Transverse colon (tissue), 4 donors: ENCODE results near the gene CCDC177. TPM values are rescaled to one million over a fixed set of nuclear protein-coding genes. Genes with fewer than 3 reads are reported as not detected.

Source experiments
- DNase-seq: peaks from one replicate; pipeline ENCODE4 v3.0.0-alpha.2; 2019
- H3K27ac ChIP-seq, 4 donors: fragments of 200-600 bp; sonication (generic); 2 replicates each; pipeline ENCODE4 v1.5.1; 2016 to 2018; ENCODE audit warnings: inconsistent platforms in 4 of 4
- H3K27me3 ChIP-seq: fragments of 200-600 bp; sonication (generic); 2 replicates; pipeline ENCODE4 v1.5.1; 2017; ENCODE audit warnings: inconsistent platforms
- H3K36me3 ChIP-seq, 4 donors: fragments of 200-600 bp; sonication (generic); 2 replicates each; pipeline ENCODE4 v1.5.1; 2017 to 2019; ENCODE audit warnings: inconsistent platforms in 4 of 4
- H3K4me1 ChIP-seq, 4 donors: fragments of 200-600 bp; sonication (generic); 2 replicates each; pipeline ENCODE4 v1.5.1; 2017 to 2020; ENCODE audit warnings: inconsistent platforms in 4 of 4
- H3K4me3 ChIP-seq, 4 donors: fragments of 200-600 bp; sonication (generic); 1 replicate in 1 of 4; 2 replicates in 3 of 4; pipeline versions ENCODE4 v1.5.1 to v1.6.1; 2017 to 2019; ENCODE audit warnings: inconsistent platforms in 4 of 4
- H3K9me3 ChIP-seq, 2 donors: fragments of 200-600 bp; sonication (generic); 2 replicates each; pipeline ENCODE4 v1.5.1; 2017 to 2019; ENCODE audit warnings: inconsistent platforms in 2 of 2
- EP300 ChIP-seq: sonication (generic); formaldehyde crosslinking; IDR thresholded peaks from one replicate; pipeline ENCODE4 v1.6.1; 2017; ENCODE audit warnings: antibody characterized with exemption, low read depth
- POLR2A ChIP-seq: fragments of 450-650 bp; IDR thresholded peaks from one replicate; pipeline ENCODE4 v1.6.1; 2016; ENCODE audit warnings: antibody characterized with exemption, mild to moderate bottlenecking, moderate library complexity
- POLR2AphosphoS5 ChIP-seq, 3 donors: sonication (generic); formaldehyde crosslinking; IDR thresholded peaks; one replicate each; pipeline ENCODE4 v1.6.1; 2016; ENCODE audit warnings: antibody characterized with exemption in 3 of 3
- WGBS, 2 donors: methylation state at CpG; one replicate each; pipeline ENCODE4 v1.1.5; 2018; ENCODE audit warnings: low coverage in 1 of 2; 5-methylcytosine and 5-hydroxymethylcytosine counted together
- in situ Hi-C, 4 donors: fragments of 200-750 bp; cut with MboI; loops; one replicate each; pipeline versions ENCODE4 v1.15.0 to v1.15.1; 2017; ENCODE audit warnings: low sequenced_read_pairs in 3 of 4, low pct_ligation_motif_present in 1 of 4, low pct_unique_long_range_greater_than_20kb in 1 of 4
- intact Hi-C: fragments of 100-400 bp; cut with DNase I; formaldehyde crosslinking; loops from one replicate; pipeline ENCODE4 v1.15.1; 2023; ENCODE audit warnings: low total_unique reads
- total RNA-seq, 4 donors: library from RNA; depleted of rRNA; stranded (reverse); fragments of >200 nt; gene quantifications; one replicate each; pipeline ENCODE4 v1.1.0, GENCODE V29; 2016
- TF ChIP-seq, protein P1 (sequence below), 5 experiments: fragments of 200-600 bp in 3 of 5; fragments of 450-650 bp in 2 of 5; sonication (generic) in 3 of 5; IDR thresholded peaks; 1 replicate in 2 of 5; 2 replicates in 3 of 5; pipeline ENCODE4 v1.5.1; 2016 to 2017; ENCODE audit warnings: antibody characterized with exemption in 5 of 5, inconsistent platforms in 3 of 5, mild to moderate bottlenecking in 2 of 5, moderate library complexity in 1 of 5

The CCDC177 gene
- total RNA-seq, 4 donors from 2014 or later: not detected

DNA sequence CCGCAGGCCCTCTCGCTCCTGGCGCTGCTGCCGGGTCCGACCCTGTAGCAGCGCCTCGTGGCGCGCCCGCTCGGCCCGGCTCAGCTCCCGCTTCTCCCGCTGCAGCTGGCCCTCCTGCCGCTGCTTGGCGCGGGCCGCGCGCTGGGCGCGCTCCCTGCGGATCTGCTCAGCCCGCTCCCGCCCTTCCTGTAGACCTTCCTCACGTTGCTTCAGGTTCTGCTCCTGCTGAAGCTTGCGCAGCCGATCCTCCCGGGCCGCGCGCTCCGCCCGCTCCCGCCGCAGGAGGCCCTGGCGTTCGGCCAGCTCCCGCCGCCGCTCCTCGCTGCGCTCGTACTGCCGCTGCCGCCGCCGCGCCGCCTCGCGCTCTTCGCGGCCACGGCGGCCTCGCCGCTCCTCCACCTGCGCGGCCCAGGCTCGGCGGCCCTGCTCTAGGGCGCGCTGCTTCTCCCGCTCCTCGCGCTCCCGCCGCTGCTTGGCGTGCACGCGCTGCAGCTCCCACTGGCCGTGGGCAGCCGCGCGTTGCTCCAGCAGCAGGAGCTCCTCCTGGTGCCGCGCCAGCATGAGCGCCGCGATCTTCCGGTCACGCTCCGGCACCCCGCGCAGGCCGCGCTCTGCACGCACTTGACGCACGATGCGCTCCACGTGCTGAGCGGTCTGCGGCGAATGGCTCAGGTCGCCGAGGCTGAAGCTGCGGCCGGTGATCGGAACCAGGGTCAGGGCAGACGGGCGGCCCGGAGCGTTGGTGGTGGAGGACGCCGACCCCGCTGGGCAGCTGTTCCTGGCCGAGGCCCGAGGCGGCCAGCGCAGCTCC is 2.4 kb downstream of the CCDC177 start:
- WGBS, 2 donors: 15% methylated on average over 76 of the region's 112 CpGs; no CpG with 5 or more reads in 1 of the 2 donors

DNA sequence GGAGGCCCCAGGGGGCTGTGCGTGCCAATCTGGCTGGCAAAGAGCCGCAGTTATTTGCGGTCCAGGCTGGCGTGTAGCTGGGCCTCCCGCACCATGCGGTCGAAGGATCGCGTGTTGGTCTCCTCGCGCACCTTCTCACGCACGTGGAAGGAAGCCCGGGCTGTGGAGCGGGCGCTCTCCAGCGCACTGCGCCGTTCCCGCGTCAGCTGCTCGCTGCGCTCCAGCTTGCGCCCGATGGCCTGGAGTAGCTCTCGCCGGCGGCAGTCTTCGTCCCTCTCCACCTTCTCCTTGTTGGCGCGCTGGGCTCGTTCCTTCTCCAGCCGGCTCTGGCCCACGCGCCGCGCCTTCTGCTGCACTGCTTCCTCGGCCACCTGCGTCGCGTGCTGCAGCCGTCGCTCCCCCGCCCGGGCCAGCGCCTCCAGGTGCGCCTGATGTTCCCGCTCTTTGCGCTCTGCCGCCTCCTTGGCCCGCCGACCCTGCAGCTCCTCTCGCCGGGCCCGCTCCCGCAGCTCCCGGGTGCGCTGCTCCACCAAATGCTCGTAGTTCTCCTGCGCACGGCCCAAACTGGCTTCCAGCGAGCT is 3.1 kb downstream of the CCDC177 start:
- Histone ChIP-seq H3K27ac (no peak overlapping the region), H3K4me1 (peaks cover 9 to 36% (median 28%) of the 10 kb centered on the region in 4 donors), H3K4me3 (peak overlapping the region in 3 of 4 donors; percentile 25 to 53 (median 28)), H3K36me3 (no peaks in the 10 kb centered on the region), H3K9me3 (no peaks in the 10 kb centered on the region), H3K27me3 (peaks cover 100% of the 10 kb centered on the region)
- intact Hi-C loops: no loop called here
- no peak for DNase-seq
- in situ Hi-C loops: no loop called here
- TF ChIP-seq POLR2A (no peak), POLR2AphosphoS5 (IDR thresholded peaks at IDR 0.05) (no peak), EP300 (no peak)
- TF ChIP-seq, protein P1, sequence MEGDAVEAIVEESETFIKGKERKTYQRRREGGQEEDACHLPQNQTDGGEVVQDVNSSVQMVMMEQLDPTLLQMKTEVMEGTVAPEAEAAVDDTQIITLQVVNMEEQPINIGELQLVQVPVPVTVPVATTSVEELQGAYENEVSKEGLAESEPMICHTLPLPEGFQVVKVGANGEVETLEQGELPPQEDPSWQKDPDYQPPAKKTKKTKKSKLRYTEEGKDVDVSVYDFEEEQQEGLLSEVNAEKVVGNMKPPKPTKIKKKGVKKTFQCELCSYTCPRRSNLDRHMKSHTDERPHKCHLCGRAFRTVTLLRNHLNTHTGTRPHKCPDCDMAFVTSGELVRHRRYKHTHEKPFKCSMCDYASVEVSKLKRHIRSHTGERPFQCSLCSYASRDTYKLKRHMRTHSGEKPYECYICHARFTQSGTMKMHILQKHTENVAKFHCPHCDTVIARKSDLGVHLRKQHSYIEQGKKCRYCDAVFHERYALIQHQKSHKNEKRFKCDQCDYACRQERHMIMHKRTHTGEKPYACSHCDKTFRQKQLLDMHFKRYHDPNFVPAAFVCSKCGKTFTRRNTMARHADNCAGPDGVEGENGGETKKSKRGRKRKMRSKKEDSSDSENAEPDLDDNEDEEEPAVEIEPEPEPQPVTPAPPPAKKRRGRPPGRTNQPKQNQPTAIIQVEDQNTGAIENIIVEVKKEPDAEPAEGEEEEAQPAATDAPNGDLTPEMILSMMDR (IDR thresholded peaks at IDR 0.05): no peak
- WGBS, 2 donors: 36 to 90% methylated on average over 2 to 62 of the region's 62 CpGs

More for the DNA sequence above, 2.4 kb downstream of the CCDC177 start:
- TF ChIP-seq, protein P1 (IDR thresholded peaks at IDR 0.05): no peak
- TF ChIP-seq EP300 (no peak), POLR2A (no peak), POLR2AphosphoS5 (IDR thresholded peaks at IDR 0.05) (no peak)
- in situ Hi-C loops: no loop called here
- no peak overlapping the region for H3K27ac ChIP-seq
- DNase-seq: peak; percentile 27
- intact Hi-C loops: no loop called here
- peaks cover 9 to 36% (median 28%) of the 10 kb centered on the region in 4 donors for H3K4me1 ChIP-seq
- H3K36me3 ChIP-seq: no peaks in the 10 kb centered on the region
- H3K27me3 ChIP-seq: peaks cover 100% of the 10 kb centered on the region
- H3K4me3 ChIP-seq: peak overlapping the region in 3 of 4 donors; percentile 25 to 53 (median 28)
- H3K9me3 ChIP-seq: no peaks in the 10 kb centered on the region

- TF ChIP-seq POLR2A: no peak
- no peak for TF ChIP-seq EP300
- TF ChIP-seq, protein P1 (IDR thresholded peaks at IDR 0.05): no peak
- TF ChIP-seq POLR2AphosphoS5 (IDR thresholded peaks at IDR 0.05): no peak
- Histone ChIP-seq H3K27ac (no peak overlapping the region), H3K27me3 (peaks cover 99% of the 10 kb centered on the region), H3K36me3 (no peaks in the 10 kb centered on the region), H3K9me3 (no peaks in the 10 kb centered on the region), H3K4me1 (peaks cover 9 to 36% (median 28%) of the 10 kb centered on the region in 4 donors), H3K4me3 (no peak overlapping the region)
- in situ Hi-C loops (no loop called here), intact Hi-C loops (no loop called here)
- DNase-seq: no peak
- WGBS, 2 donors: 79% methylated on average over 7 of the region's 7 CpGs; no CpG with 5 or more reads in 1 of the 2 donors
Observed at GRCh38 chr14:69570836-69571330, 3.8 kb downstream of the CCDC177 start.

DNA sequence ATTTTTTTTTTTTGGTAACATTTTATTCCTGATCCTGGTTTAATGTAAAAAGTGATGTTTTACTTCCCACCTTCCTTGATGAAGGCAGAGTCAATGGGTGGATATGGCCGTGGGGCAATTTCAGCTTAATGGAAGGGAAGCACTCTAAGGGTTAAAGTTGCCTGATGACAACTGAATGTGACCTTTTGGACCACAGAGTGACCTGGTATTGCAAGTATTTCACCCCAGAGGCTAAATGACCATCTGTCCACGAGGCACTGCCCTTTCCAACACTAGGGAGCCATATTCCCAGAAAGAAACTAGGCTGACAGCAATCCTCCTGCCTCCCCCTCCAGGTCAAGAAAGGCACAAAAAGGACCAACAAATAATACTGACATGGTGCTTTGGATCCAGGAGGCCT is 4.8 kb downstream of the CCDC177 start:
- H3K9me3 ChIP-seq: no peaks in the 10 kb centered on the region
- H3K4me1 ChIP-seq: peaks cover 8 to 33% (median 27%) of the 10 kb centered on the region in 4 donors
- WGBS, 2 donors: 50 to 73% methylated on average over 1 to 2 of the region's 2 CpGs
- DNase-seq: no peak
- in situ Hi-C loops (no loop called here), intact Hi-C loops (no loop called here)
- no peak overlapping the region for H3K4me3 ChIP-seq
- TF ChIP-seq EP300 (no peak), POLR2A (no peak), POLR2AphosphoS5 (IDR thresholded peaks at IDR 0.05) (no peak)
- TF ChIP-seq, protein P1 (IDR thresholded peaks at IDR 0.05): no peak
- H3K27me3 ChIP-seq: peaks cover 98% of the 10 kb centered on the region
- H3K36me3 ChIP-seq: no peaks in the 10 kb centered on the region
- H3K27ac ChIP-seq: no peak overlapping the region
